ENCODE results near the gene KLF6.
"Not testable (repeated sequence)": the region's sequence is repeated elsewhere in the genome, so short reads cannot be mapped to it uniquely, and the experiment has no call there.

The KLF6 gene

GRCh38 chr10:3734111-3734510 lies 50.9 kb downstream of the KLF6 start:
- no peak for DNase-seq

- DNase-seq, result not testable (repeated sequence)
Measured at GRCh38 chr10:3732183-3732582, 52.8 kb downstream of the KLF6 start.

GRCh38 chr10:3729397-3729976 lies 55.5 kb downstream of the KLF6 start:
- no peak for DNase-seq

- no peak for DNase-seq
Measured at GRCh38 chr10:3728563-3728962, 56.4 kb downstream of the KLF6 start.

GRCh38 chr10:3727268-3727667 lies 57.7 kb downstream of the KLF6 start:
- no peak for DNase-seq
